PC-9 (cell line): Measurements from ENCODE around the gene CD200R1L.

Source experiments
- EZH2 ChIP-seq: fragments of 200-600 bp; sonication (generic); IDR thresholded peaks from 2 replicates; pipeline ENCODE4 v1.8.0; 2017; ENCODE audit warnings: antibody characterized with exemption, low read depth
- TF ChIP-seq, protein P1 (sequence below): fragments of 200-600 bp; sonication (generic); conservative IDR thresholded peaks from 2 replicates; pipeline ENCODE4 v1.6.1; 2017; ENCODE audit warnings: mixed run types, antibody characterized with exemption, mild to moderate bottlenecking, moderate library complexity

DNA sequence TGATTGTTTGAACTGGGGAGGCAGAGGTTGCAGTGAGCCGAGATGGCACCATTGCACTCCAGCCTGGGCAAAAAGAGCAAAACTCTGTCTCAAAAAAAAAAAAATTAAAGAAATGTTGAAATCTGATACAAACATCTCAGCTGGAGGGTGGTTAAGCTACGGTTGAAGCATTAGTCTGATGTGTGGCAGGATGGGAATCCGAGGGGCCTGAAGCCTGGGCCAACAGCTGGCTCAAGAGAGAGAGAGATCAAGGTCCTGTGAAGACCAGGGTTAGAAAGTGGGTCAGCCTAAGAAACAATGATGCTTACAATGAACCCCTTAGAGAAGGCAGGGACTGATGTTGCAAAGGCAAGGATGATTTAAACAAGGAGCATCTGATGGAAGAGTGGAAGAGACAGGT is 69.8 kb downstream of the CD200R1L start:
- TF ChIP-seq, protein P1, sequence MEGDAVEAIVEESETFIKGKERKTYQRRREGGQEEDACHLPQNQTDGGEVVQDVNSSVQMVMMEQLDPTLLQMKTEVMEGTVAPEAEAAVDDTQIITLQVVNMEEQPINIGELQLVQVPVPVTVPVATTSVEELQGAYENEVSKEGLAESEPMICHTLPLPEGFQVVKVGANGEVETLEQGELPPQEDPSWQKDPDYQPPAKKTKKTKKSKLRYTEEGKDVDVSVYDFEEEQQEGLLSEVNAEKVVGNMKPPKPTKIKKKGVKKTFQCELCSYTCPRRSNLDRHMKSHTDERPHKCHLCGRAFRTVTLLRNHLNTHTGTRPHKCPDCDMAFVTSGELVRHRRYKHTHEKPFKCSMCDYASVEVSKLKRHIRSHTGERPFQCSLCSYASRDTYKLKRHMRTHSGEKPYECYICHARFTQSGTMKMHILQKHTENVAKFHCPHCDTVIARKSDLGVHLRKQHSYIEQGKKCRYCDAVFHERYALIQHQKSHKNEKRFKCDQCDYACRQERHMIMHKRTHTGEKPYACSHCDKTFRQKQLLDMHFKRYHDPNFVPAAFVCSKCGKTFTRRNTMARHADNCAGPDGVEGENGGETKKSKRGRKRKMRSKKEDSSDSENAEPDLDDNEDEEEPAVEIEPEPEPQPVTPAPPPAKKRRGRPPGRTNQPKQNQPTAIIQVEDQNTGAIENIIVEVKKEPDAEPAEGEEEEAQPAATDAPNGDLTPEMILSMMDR, result no peak
- TF ChIP-seq EZH2, result no peak
